DLD1 (cell line): ENCODE measurements around the gene DBP.
"Not testable (repeated sequence)": the region's sequence is repeated elsewhere in the genome, so short reads cannot be mapped to it uniquely, and the experiment has no call there.

Experiments used
- in situ Hi-C: cut with HindIII; loops from 2 replicates; pipeline ENCODE4 v1.10.0; 2017; ENCODE audit warnings: low sequenced_read_pairs

DBP gene

DNA sequence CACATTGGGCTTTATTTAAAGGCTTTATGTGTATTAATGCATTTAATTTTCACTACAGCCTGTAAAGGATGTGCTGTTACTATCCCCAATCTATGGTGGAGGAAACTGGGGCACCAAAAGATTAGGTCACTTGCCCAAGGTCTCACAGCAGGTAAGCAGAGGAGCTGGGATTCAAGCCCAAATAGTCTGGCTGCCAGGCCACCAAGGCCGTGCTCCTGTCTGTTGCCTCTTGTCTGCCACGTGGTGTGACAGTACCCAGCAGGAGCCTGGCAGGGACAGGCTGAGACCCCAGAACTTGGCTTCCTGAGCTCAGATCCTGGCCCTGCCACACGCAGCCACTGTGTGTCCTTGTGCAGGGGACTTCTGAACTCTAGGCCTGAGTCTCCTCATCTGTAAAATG is 31.2 kb upstream of the DBP start:
- in situ Hi-C loops = no loop called here

DNA sequence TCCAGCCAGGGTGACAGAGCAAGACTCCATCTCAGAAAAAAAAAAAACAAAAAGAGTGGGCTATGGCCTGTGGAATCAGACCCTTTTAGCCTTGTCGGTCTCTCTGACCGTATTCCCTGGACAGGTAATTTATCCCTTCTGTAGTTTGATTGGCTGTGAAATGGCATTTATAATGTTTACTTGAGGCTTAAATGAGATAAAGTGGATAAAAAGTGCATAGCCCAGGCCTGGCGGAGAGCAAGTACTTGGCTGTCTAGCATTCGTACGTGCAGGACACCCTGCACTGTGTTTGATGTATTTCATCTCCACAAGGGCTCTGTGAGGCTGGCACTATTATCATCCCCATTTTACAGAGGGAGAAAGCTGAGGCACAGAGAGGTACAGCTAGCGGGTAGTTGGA is 28.6 kb upstream of the DBP start:
- in situ Hi-C loops = no loop called here

DNA sequence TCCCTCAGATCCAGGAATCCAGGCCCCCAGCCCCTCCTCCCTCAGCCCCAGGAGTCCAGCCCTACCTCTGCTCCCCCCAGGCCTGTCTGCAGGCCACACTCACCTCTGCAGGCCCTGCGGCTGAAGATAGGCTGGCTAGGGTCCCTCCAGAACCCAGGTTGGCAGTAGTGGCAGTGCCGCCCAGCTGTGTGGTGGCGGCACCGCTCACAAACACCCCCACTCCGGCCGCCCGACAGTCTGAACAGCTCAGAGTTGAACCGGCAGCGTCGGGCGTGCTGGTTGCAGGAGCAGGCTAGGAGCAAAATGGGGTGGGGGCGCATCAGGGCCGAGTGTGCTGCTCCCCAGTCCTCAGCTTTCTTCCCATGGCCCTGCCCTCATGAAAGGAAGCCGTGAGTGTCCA is 27.3 kb upstream of the DBP start:
- in situ Hi-C loops = no loop called here

DNA sequence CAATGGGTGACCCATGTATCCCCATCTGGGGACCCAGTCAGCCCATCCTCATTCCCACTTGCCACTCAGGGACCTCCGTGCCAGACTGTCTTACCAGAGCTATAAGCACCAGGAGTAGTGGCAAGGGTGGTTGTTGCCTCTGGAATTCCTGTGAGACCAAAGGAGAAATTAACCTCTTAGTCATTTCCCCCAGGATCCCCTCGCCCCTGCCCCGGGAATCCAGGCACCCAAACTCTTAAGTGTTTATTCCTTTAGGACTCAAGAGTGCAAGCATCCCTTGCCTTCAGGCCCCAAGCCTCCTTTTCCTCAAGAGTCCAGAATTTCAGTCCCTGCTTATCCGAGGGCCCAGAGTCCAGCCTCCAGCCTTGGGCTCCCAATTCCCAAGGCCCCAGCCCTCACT is 26.5 kb upstream of the DBP start:
- in situ Hi-C loops = no loop called here

DNA sequence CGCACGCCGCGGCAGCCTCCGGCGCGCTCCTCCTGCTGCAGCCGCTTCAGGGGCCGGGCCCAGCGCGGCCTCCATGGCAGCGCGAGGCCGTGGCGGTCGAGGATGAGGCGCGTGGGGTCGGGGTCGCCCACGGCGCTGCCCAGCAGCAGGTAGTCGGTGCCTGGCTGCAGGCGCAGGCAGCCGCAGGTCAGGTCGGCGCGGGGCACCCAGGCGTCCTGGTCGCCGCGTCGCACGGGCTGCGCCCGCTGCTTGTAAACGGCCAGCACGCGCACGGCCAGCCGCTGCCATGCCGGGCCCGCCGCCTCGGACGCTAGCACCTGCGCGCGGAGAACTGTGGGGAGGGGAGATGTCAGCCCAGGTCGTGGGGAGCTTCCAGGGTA is 24.5 kb upstream of the DBP start:
- in situ Hi-C loops = no loop called here

DNA sequence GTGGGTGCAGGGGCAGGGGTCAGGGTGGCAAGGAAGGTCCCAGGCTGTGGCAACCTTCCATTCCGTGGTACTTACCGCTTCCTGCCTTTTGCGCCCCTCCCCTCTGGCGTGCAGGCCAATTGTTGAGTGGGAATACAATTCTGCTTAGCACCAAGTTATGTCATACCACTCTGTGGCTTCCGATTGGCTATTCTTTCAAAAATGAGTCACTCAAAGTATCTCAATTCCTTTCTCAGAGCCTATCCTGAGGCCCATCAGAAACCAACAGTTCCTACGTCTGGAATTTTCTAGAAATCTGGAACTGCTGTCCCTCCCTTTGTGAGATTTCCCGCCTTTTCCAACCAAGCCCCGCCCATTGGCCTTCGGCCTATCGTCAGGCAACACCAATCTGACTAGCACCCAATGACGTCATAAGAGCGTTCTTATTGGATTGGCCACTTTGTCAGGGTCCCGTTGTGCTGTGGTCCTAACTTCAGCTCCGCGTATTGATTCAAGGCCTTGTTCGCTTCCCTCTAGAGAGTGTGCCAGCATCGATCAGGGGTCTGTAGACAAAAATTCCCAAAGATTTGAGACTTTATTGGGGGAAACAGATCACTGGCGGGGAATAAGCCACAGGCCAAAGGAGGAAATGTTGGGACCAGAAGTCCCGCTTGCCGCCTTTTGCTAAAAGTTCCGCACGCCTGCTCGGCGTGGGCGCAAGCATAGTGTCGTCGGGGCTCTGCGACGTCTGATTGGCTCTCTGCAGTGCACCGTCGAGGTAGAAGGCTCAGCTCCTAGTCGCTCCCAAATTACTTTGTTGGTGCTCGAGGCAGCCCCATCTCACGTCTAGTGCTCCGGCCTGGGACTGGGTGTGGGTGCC is 23.9 kb upstream of the DBP start:
- in situ Hi-C loops = no loop called here

DNA sequence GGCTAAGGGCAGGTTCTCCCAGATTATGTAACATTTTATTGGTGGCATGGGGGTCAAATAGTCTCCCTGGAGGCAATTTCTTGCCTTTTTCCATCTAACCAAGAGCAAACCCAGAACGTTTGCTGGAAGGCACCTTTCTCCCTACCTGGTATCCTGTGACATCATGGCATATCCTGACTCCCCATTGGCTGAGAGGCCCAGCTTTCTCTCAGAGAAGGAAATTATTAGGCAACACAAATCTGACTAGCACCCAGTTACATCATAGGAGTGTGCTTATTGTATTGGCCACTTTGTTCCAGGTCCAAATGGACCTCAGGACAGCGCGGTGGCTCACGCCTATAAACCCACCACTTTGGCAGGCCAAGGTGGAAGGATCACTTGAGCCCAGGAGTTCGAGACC is 22.6 kb upstream of the DBP start:
- in situ Hi-C loops = no loop called here

DNA sequence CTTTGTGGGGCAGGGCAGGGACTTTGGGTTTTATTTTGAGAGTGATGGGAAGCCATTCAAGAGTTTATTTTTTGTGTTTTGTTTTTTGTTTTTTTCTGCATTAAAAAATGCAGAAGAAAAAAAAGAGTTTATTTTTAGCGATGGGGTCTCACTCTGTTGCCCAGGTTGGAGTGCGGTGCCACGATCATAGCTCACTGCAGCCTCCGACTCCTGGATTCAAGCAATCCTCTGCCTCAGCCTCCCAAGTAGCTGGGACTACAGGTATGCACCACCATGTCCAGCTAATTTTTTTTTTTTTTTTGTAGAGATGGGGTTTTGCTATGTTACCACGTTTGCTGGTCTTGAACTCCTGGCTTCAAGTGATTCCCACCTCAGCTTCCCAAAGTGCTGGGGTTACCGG is 21.3 kb upstream of the DBP start:
- in situ Hi-C loops = no loop called here

DNA sequence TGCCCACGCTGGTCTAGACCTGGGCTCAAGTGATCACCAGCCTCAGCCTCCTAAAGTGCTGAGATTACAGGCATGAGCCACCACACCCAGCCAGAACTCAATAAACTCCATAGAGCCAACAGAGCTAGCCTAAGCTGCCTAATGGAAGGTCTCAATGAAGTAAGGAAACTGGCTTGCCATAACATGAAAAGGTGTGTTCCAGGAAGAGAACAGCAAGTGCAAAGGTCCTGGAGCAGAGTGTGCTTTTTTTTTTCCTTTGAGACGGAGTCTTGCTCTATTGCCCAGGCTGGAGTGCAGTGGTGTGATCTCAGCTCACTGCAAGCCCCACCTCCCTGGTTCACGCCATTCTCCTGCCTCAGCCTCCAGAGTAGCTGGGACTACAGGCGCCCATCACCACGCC is 20.6 kb upstream of the DBP start:
- in situ Hi-C loops = not testable (repeated sequence)

DNA sequence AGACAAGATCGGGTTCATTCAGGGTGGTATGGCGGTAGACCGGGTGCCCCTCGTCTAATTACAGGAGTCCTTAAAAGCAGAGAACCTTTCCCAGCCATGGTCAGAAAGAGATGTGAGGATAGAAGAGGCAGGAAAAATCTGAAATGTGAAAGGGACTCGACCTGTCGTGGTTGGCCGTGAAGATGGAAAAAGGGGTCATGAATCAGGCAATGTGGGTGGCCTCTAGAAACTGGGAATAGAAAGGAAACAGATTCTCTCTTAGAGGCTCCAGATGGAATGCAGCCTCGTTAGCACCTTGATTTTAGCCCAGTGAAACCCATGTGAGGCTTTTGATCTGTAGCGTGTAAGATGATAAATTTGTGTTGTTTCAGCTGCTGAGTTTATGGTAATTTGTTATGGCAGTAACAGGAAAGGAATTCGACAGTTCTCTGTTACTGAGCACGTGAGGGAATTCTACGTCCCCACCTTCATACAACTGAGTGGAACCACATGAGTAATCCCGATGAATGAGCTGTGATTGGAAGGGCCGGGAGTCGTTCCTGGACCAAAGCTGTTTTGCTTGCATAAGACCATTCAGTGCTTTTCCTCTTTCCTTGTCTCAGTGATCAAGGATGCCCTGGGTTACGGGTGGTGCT is 19.8 kb upstream of the DBP start:
- in situ Hi-C loops = no loop called here

DNA sequence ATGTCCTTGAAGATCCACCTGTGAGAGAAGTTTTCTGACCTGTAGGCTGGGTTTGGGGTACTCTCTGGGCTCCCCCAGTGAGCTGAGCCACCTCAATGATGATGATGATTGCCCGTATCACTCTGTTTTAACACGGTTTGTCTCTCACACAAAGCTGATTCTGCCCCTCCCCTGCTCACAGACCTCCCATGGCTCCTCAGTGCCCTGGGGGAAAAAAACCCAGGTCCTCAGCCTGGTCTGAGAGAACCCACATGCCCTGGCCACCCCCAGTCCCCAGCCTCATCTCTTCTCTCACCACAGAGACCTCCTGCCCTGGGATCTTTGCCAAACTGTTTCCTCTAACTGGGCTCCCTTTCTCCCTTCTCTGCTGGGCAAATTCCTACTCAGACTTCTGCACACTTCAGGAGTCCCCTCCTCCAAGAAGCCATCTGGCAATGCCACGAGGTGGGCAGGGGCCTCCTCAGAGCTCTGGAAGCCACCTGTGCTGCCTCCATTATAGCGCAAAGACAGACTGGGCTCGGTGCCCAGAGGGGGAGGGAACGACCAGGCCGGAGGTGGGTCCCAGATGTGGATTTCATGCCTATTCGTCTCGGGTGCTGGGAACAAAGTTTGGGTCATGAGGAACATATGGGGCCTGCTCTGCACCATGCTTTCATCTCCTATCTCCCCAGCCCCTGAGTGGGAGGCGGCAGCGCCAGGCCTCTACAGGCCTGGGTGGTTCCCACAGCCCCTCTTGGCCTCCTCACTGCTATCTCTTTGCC is 17.3 kb upstream of the DBP start:
- in situ Hi-C loops = no loop called here

DNA sequence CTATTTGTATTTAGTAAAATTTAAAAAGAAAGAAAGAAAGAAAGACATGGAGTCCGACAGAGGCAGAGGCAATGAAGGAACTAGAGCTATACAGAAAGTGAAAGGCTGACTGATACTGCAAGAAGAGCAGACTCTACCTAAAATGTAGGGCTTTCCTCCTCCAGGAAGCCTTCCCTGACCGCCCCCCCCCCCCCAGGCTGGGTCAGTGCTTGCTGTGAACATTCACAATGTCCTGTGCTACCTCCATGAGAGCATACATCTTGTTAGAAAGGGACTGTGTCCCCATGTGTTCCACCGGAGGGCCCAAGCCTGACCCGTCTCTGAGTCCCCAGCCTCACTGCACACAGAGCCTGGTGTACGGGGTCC is 14.5 kb upstream of the DBP start:
- in situ Hi-C loops = no loop called here

DNA sequence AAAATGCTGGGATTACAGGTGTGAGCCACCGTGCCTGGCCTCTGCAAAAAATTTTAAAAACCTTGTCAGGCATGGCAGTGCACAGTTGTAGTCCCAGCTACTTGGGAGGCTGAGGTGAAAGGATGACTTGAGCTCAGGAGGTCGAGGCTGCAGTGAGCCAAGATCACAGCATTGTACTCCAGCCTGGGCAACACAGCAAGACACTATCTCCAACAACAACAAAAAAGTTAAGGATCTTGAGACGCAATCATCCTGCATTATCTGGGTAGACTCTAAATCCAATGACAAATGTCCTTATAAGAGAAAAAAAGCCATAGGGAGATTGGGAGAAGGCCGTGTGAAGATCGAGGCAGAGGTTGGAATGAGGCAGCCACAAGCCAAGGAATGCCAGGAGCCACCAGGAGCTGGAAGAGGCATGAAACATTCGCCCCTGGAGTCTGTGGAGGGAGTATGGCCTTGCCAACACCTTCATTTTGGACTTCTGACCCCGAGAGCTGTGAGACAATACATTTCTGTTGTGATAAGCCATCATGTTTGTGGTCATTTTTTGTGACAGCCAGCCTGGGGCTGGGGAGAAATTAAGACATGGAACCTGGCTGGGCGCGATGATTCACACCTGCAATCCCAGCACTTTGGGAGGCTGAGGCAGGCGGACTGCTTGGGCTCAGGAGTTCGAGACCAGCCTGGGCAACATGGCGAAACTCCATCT is 13.9 kb upstream of the DBP start:
- in situ Hi-C loops = no loop called here

DNA sequence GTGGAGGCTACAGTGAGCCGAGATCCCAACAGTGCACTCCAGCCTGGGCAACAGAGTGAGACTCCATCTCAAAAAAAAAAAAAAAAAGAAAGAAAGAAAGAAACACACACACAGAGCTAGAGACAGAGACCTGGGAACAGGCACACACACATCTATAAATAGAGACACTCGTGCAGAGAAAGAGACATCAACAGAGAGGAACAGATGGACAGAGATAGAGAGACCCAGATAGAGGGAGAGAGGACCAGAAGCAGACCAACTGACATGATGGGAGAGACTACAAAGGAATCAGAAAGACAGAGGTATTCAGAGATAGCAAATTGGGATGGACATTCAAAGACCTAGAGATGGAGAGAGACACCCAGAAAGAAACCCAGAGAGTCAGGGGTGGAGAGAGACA is 11.0 kb upstream of the DBP start:
- in situ Hi-C loops = no loop called here

DNA sequence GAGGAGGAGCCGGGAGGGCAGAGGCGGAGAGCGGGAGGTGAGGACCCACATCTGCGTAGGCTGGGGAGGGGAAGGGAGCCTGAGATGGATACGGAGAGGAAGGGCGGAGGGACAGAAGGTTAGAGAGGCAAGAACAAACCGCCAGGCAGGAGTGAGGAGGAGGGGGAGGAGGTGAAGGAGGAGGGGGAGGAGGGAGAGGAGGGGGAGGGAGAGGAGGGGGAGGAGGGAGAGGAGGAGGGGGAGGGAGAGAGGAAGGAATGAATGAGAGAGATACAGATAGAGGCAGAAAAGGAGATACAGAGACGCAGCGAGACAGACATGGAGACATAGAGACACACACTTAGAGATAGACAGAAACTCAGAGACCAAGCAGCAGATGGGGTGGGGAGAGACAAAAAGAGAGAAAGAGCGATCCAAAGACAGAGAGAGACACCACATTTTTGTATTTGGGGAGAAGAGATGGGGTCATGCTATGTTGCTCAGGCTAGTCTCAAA is 9.6 kb upstream of the DBP start:
- in situ Hi-C loops = no loop called here

DNA sequence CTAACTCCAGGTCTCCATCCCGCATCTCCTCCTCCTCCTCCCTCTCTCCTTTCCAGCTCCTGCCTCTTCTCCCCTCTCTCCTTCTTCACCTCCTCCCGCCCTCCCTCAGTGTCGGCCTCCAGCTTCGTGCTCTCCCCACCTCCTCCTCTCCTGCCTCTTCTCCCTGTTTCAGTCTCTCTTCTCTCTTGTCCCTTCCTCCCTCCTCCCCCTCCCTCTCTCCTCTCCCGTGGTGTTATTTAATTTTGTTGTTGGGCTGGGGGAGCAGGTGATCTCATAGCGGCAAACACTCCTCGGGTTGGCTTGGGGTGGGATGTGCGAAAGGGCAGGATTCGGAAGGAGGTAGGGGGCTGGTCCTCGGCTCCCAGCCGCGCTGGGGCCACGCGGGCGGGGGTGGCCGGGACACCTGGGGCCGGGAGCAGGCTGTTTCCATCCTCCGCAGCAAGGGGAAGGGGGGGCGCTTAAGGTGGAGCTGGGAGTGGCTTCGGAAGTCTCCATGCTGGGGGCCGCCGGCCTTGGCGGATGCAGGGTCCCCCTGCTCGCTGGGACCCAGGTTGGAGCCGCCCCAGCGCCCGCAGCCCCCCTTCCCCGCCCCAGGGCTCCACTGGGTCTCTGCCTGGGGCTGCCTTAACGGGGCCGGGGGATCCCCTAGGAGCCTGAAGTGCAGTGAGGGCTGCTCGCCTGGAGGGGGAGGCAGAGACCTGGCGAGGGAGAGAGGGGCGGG is 9.0 kb upstream of the DBP start, which contains the start of gene CA11:
CA11 (minus strand) TSS at position 187 of the 721 bp plus-strand sequence. CDS start 555 bp downstream, outside the sequence.
- in situ Hi-C loops = no loop called here

DNA sequence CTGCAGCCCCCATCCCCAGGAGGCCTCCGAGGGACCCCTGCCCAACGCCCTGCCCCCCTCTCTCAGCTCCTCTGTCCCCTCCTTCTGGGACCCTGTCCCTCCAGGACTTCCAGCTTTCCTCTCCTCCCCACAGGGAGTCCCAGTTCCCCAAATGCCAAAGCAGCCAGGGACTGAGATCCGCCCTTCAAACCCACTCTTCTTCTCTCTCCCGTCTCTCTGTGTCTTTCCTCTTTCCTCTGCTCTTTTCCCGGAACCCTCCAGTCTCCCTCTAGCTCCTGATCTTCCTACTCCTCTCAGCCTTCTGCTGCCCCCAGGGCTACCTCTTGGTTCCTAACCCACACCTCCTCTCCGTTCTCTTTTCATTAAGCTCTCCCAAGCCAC is 8.4 kb upstream of the DBP start:
- in situ Hi-C loops = no loop called here

DNA sequence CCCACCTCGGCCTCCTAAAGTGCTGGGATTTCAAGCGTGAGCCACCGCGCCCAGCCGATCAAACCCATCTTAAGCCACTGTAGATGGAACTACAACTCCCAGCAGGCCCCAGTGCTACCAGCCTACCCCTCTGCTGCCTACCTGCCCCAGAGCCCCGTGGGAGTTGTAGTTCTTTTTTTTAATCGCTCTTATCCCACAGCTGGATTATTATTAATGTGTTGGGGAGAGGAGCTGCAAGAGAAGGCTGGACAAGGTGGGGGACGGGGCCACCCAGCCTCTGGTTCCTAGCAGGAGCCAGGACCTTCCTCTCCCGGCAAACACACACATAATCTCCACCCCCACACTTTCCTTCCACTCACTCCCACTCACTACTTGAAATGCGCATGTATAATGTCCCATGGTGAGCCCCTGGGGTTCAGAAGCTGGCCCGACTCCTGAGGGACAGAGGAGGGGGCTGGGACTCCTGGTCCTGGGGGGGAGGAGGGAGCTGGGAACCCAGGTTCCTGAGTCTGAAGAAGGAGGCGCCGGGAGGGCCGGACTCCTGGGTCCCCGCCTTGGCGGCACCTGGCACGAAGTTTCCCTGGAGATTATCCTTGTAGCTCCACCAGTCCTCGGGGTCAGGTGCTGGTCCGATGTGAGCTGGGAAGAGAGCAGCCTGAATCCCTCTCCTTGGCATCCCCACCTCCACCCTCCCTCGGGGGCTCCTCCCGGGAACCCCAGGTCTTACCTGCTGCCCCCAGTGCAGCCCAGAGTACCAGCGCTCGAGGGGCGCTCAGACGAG is 7.8 kb upstream of the DBP start:
- in situ Hi-C loops = no loop called here

DNA sequence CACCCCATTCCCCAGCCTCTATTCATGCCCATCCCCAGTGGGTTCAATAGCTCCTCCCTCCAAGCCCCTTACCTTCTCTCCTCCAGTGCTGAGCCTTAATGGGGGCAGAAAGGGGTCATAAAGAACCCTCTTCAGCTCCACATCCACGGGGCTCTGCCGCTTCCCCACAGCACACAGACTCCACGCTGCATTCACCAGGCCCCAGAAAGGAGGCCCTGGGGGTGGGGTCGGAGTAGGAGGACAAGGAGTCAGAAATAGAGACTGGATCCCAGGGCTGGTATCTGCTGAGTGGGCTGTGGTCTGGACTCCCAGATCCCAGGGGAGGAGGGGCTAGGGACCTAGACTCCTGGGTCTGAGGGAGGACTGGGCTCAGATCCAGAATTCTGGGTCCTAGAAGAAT is 7.2 kb upstream of the DBP start:
- in situ Hi-C loops = no loop called here

DNA sequence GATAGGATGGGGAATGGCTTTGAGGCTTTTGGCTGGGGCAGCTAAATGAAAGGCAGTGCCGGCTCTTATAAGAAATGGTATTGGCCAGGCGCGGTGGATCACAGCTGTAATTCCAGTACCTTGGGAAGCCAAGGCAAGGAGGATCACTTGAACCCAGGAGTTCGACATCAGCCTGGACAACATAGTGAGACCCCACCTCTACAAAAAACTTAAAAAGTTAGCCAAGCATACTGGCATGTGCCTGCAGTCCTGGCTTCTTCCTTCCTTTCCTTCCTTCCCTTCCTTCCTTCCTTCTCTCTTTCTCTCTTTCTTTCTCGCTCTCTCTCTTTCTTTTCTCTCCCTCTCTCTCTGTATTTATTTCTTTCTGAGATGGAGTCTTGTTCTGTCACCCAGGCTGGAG is 5.7 kb upstream of the DBP start:
- in situ Hi-C loops = no loop called here
